GM10266 (cell line): ENCODE data around the gene IGFL4.
A peak's percentile ranks its signal among the peaks of the same experiment; 100 is the strongest.

Experiments used
- DNase-seq: peaks from one replicate; pipeline ENCODE4 v3.0.0; 2012; ENCODE audit errors: extremely low spot score
- TF ChIP-seq, protein P1 (sequence below): IDR thresholded peaks from 2 replicates; pipeline ENCODE4 v1.5.1; 2012; ENCODE audit warnings: mild to moderate bottlenecking, low read depth; ENCODE audit not compliant: control insufficient read depth, insufficient read depth; ENCODE audit errors: missing control alignments

Gene IGFL4

DNA sequence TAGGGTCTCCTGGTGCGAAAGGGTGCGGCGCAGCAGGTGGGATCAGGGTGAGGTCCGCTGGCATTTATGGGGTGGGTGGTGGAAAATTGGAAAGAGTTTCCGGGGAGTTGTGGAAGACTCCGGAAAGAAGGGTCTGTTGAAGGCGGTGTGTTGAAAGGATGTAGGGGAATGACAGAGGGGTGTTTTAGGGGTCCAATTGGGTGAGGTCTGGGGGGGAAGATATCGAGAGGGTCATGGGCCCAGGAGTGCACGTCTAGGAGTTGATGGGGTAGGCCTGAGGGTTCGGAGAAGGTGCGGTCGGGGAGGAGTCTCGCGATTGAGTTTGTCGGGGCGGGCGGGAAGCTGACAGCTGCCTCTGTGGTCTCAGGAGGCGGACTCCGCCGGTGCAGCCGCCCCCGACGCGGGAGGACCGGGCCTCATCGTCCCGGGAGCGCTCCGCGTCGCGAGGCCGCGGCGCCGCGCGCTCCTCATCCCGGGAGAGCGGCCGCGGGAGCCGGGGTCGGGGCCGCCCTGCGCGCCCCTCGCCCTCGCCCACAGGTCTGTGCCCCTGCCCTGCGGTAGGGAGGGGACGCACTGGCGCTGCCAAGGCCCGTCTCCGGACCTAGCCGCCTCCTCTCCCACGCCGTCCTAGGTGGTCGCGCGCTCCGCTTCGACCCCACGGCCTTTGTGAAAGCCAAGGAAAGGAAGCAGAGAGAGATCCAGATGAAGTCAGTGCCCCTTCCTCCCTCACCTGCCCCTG is 24.9 kb downstream of the IGFL4 start:
- DNase-seq: peak; percentile 71
- TF ChIP-seq, protein P1, sequence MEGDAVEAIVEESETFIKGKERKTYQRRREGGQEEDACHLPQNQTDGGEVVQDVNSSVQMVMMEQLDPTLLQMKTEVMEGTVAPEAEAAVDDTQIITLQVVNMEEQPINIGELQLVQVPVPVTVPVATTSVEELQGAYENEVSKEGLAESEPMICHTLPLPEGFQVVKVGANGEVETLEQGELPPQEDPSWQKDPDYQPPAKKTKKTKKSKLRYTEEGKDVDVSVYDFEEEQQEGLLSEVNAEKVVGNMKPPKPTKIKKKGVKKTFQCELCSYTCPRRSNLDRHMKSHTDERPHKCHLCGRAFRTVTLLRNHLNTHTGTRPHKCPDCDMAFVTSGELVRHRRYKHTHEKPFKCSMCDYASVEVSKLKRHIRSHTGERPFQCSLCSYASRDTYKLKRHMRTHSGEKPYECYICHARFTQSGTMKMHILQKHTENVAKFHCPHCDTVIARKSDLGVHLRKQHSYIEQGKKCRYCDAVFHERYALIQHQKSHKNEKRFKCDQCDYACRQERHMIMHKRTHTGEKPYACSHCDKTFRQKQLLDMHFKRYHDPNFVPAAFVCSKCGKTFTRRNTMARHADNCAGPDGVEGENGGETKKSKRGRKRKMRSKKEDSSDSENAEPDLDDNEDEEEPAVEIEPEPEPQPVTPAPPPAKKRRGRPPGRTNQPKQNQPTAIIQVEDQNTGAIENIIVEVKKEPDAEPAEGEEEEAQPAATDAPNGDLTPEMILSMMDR: no peak

GRCh38 chr19:46014941-46015686 is 25.7 kb downstream of the IGFL4 start:
- TF ChIP-seq, protein P1: no peak
- peak; percentile 82 for DNase-seq

- TF ChIP-seq, protein P1: no peak
- no peak for DNase-seq
Measured at GRCh38 chr19:46014534-46014933, 26.3 kb downstream of the IGFL4 start.

DNA sequence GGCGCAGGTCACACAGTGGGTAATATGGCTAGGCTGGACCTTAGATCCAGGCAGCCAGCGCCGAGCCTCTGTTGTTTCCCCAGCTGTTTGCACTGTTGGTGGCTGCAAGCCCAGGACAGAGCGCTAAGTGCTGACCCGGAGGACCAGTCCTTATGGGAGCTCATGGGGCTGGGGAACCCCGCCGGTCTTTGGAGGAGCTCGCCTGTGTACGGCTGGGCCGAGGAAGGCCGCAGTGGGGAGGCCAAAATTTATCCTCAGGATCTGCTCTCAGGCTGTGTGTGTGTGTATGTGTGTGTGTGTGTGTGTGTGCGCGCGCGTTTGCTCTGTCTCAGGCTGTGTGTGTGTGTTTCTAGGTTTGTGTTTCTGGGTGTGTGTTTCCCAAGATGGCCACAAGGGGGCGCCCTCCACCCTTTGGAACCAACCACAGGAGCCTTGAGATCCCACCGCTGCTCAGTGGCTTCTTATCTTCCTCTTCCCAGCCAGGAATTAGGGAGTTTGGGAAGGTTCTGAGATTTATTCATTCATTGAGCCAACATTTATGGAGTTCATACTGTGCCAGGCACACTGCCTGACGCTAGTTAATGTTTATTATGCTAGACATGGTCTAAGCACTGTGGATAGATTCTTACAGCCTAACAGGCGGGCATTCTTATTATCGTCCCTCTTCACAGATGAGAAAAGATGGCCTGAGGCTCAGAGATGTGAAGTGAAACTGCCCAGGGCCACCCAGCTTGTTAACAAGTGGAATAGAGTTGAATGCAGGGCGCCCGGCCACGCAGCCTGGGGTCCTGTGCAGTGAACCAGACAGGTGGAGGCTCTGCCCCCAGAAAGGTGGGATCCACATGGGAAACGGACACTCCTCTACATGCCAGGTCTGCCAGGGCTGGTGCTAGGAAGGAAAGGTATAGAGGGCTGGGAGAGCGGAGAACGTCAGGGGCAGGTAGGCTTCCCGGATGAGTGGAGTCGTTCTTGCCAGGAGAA is 31.0 kb downstream of the IGFL4 start:
- peak; percentile 72 for DNase-seq
- TF ChIP-seq, protein P1: peak; percentile 82

DNA sequence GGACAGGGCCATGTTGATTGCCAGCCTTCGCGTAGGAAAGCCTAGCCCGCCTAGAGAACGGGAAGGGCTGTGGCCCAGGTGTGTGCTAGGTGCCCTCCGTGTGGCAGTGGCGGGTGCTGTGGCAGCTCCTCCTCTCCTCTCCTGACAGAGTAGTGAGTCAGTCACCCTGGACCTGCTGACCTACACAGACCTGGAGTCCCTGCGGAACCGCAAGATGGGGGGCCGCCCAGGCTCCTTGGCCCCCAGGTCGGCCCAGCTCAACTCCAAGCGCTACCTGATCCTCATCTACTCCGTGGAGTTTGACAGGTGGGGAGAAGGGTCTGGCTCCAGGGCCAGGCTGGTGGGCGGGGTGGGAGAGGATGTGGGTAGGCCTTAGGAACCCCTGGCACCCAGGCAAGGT is 34.4 kb downstream of the IGFL4 start:
- no peak for DNase-seq
- TF ChIP-seq, protein P1: no peak

- no peak for DNase-seq
- TF ChIP-seq, protein P1: no peak
Measured at GRCh38 chr19:46002678-46003275, 38.0 kb downstream of the IGFL4 start.
